ENCODE data around the gene KRTAP6-3.

KRTAP6-3 gene

GRCh38 chr21:30625449-30626165 is 33.4 kb downstream of the KRTAP6-3 start:
- no peak for DNase-seq (ENCODE audit: low spot score)

GRCh38 chr21:30628109-30628508 is 35.9 kb downstream of the KRTAP6-3 start:
- DNase-seq (ENCODE audit: low spot score), result no peak

GRCh38 chr21:30629200-30629599 is 37.0 kb downstream of the KRTAP6-3 start:
- DNase-seq (ENCODE audit: low spot score), result no peak

GRCh38 chr21:30634906-30635305 is 42.7 kb downstream of the KRTAP6-3 start, which contains the start of gene KRTAP20-2:
Gene KRTAP20-2 (plus strand): TSS chr21:30635206. CDS start chr21:30635264, 58 bp downstream.
- no peak for DNase-seq (ENCODE audit: low spot score)

GRCh38 chr21:30638686-30639085 is 46.4 kb downstream of the KRTAP6-3 start:
- no peak for DNase-seq (ENCODE audit: low spot score)

- DNase-seq (ENCODE audit: low spot score), result no peak
Observed at GRCh38 chr21:30642564-30642963, 50.3 kb downstream of the KRTAP6-3 start, which contains the start of gene KRTAP20-3. Gene KRTAP20-3 (plus strand): TSS chr21:30642864.

Measured in ecto neural progenitor cell (in vitro differentiated cells).